Measurements from ENCODE around the gene PDAP1. TPM values are rescaled to one million over a fixed set of nuclear protein-coding genes. Genes with fewer than 3 reads are reported as not detected.

Gene PDAP1
- total and polyA plus RNA-seq, 2 of the 13 experiments (the other 11 are each of a cell fraction or from before 2014, with no cell fraction given): 13.0 to 100 TPM

DNA sequence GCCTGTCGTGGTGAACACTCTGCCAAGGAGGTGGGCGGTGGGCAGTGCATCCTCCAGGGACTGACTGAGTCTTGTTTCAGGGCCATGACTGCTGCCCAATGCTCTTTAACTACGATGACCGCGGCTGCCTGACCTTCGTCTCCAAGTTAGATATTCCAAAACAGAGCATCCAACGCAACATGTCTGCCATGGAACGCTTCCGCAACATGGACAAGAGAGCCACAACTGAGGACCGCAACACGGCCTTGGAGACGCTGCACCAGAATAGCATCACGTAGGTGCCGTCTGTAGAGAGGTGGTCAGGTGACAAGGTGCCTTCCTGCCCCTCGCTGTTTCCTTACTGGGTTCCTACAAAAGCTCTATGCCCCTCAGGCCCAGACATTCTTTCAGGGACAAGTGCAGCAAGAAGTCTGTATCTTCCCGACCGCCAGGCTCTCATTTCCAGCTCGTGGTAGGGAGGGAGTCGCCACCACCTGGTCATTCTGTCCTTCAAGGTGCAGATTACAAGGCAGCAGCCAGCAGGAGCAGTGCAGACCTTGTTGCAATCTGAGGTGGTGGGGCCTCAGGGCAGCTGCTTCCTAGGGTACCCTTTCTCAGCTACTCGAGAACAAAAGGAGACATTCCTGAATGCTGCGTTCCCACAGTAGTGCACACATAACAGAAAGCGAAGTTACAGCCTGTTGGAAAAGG, 48.8 kb downstream of the PDAP1 start:
- CTCF ChIA-PET (ENCODE audit: low intra/inter-chr PET ratio, low total read pairs): no interaction called here
- H2AFZ ChIP-seq (ENCODE audit: low read length): no peak overlapping the region
- no peaks in the 10 kb centered on the region for H3K27me3 ChIP-seq (ENCODE audit: control insufficient read depth in 1 of 2, insufficient read depth in 2 of 2, low read length in 2 of 2)
- intact Hi-C loops (cut with micrococcal nuclease; ENCODE audit: unreplicated experiment) (no loop called here), in situ Hi-C loops (cut with HindIII; ENCODE audit: extremely low pct_ligation_motif_present, low pct_unique_long_range_greater_than_20kb) (no loop called here)
- H4K20me1 ChIP-seq (ENCODE audit: insufficient read depth, low read length): no peaks in the 10 kb centered on the region
- FAIRE-seq (no peak), ATAC-seq (no peak), DNase-seq (ENCODE audit: low spot score) (no peak)
- WGBS (ENCODE audit: low lambda C conversion rate): 94% methylated on average over 15 of the region's 22 CpGs
- no TSS peak for BruUV-seq (replicated peaks)
- peaks cover 18 to 56% of the 10 kb centered on the region in 2 experiments for H3K36me3 ChIP-seq (replicated peaks in 1 of 2; ENCODE audit: control insufficient read depth in 1 of 2, insufficient read depth in 2 of 2, low read length in 2 of 2)
- H3K79me2 ChIP-seq (ENCODE audit: insufficient read depth, low read length): no peaks in the 10 kb centered on the region
- H3K9ac ChIP-seq (ENCODE audit: insufficient read depth, low read depth, low read length): no peak overlapping the region
- POLR2A ChIA-PET: interaction anchor here (1.1 kb wide), 1 partner anchor 11 kb away, joined by 6 read pairs; no protein-coding TSS in a partner anchor
- H3K4me3 ChIP-seq (replicated peaks in 1 of 3; ENCODE audit: insufficient read depth in 1 of 3, low read depth in 2 of 3, low read length in 3 of 3): no peak overlapping the region
- H3K27ac ChIP-seq (ENCODE audit: extremely low read length, insufficient read depth, low read length): no peak overlapping the region
- TF ChIP-seq, protein P1, sequence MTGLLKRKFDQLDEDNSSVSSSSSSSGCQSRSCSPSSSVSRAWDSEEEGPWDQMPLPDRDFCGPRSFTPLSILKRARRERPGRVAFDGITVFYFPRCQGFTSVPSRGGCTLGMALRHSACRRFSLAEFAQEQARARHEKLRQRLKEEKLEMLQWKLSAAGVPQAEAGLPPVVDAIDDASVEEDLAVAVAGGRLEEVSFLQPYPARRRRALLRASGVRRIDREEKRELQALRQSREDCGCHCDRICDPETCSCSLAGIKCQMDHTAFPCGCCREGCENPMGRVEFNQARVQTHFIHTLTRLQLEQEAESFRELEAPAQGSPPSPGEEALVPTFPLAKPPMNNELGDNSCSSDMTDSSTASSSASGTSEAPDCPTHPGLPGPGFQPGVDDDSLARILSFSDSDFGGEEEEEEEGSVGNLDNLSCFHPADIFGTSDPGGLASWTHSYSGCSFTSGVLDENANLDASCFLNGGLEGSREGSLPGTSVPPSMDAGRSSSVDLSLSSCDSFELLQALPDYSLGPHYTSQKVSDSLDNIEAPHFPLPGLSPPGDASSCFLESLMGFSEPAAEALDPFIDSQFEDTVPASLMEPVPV (CRISPR knock-in tag; IDR thresholded peaks at IDR 0.05): no peak
- no peak for TF ChIP-seq PATZ1 (CRISPR knock-in tag; IDR thresholded peaks at IDR 0.05)
- no peak for TF ChIP-seq TARDBP (CRISPR knock-in tag; IDR thresholded peaks at IDR 0.05)
- no peak for TF ChIP-seq ZNF296 (CRISPR knock-in tag; conservative IDR thresholded peaks at IDR 0.05)
- TF ChIP-seq ZNF879 (CRISPR knock-in tag; IDR thresholded peaks at IDR 0.05): no peak
- TF ChIP-seq, protein P2, sequence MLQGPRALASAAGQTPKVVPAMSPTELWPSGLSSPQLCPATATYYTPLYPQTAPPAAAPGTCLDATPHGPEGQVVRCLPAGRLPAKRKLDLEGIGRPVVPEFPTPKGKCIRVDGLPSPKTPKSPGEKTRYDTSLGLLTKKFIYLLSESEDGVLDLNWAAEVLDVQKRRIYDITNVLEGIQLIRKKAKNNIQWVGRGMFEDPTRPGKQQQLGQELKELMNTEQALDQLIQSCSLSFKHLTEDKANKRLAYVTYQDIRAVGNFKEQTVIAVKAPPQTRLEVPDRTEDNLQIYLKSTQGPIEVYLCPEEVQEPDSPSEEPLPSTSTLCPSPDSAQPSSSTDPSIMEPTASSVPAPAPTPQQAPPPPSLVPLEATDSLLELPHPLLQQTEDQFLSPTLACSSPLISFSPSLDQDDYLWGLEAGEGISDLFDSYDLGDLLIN (CRISPR knock-in tag; IDR thresholded peaks at IDR 0.05; ENCODE audit: borderline replicate concordance): no peak
- no peak for TF ChIP-seq ZNF570 (CRISPR knock-in tag; IDR thresholded peaks at IDR 0.05; ENCODE audit: borderline replicate concordance)
- TF ChIP-seq ZNF30 (CRISPR knock-in tag; IDR thresholded peaks at IDR 0.05): no peak
- no peak for TF ChIP-seq ZNF274 (CRISPR knock-in tag; IDR thresholded peaks at IDR 0.05)
- no peak for TF ChIP-seq NFE2 (CRISPR knock-in tag; IDR thresholded peaks at IDR 0.05)
- TF ChIP-seq ATM (IDR thresholded peaks at IDR 0.05; ENCODE audit: borderline replicate concordance): no peak
- TF ChIP-seq ZNF691 (CRISPR knock-in tag; IDR thresholded peaks at IDR 0.05; ENCODE audit: borderline replicate concordance, low read depth): no peak
- no peak for TF ChIP-seq SIN3A (IDR thresholded peaks at IDR 0.05; ENCODE audit: borderline replicate concordance, low read depth, low read length)
- TF ChIP-seq SPEN (CRISPR knock-in tag; IDR thresholded peaks at IDR 0.05; ENCODE audit: low read depth): no peak
- no peak for TF ChIP-seq ZNF235 (CRISPR knock-in tag; IDR thresholded peaks at IDR 0.05; ENCODE audit: borderline replicate concordance)
- no peak for TF ChIP-seq ZNF143 (CRISPR knock-in tag; IDR thresholded peaks at IDR 0.05)
- TF ChIP-seq ZNF564 (CRISPR knock-in tag; IDR thresholded peaks at IDR 0.05): no peak
- no peak for TF ChIP-seq SP140L (CRISPR knock-in tag; IDR thresholded peaks at IDR 0.05; ENCODE audit: borderline replicate concordance)
- no peak for TF ChIP-seq ZFYVE20 (CRISPR knock-in tag; IDR thresholded peaks at IDR 0.05; ENCODE audit: borderline replicate concordance, low read depth)
- H3K9me3 ChIP-seq (ENCODE audit: low read length): no peaks in the 10 kb centered on the region
- H3K4me1 ChIP-seq (ENCODE audit: insufficient read depth, low read length): 0 out of 2 replicates have a peak, but pooled peaks cover 8% of the 10 kb centered on the region
- no peak overlapping the region for H3K4me2 ChIP-seq (ENCODE audit: low read depth, low read length)
